NCI-H1092 (cell line): ENCODE results near the gene SETX.
"Not testable (repeated sequence)": the region's sequence is repeated elsewhere in the genome, so short reads cannot be mapped to it uniquely, and the experiment has no call there.

ENCODE experiments used
- DNase-seq: peaks from one replicate; lab custom pipeline; 2025; lab: John Stamatoyannopoulos, UW

The SETX gene

DNA sequence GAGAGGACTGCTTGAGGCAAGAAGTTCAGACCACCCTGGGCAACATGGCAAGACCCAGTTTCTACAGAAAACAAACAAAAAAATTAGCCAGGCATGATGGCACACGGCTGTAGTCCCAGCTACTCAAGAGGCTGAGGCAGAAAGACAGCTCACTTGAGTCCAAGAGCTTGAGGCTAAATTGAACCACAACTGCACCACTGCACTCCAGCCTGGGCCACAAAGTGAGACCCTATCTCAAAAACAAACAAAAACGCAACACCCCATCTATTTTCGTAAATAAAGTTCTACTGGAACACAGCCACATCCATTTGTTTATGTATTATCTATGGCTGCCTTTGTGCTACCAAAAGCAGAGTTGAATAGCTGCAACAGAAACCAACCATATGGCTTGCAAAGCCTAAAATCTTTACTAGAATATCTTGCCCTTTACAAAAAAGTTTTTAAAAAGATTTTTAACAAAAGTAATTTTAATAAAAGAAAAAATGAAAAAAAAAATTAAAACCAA, 67.5 kb downstream of the SETX start:
- DNase-seq = no peak

GRCh38 chr9:132283863-132284262, 70.9 kb downstream of the SETX start:
- DNase-seq = no peak

GRCh38 chr9:132283165-132283564, 71.6 kb downstream of the SETX start:
- DNase-seq = no peak

DNA sequence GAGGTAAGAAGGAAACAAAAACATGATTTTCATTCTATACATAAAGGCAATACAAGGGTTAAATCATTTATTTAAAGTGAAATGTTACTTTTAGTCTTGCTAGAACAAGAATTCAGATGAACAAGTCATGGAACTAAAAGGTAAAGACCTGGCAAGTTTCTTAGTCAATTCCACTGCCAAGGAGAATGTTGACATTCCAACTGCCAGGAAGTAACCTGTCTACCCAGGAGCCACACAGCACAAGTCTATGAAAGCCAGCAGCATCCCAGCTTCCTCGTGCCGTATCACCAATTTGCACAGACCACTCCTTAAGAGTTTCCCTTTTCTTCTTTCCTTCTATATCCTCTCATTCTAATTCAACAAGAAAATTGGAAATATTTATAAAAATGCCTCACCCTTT, 79.9 kb downstream of the SETX start:
- DNase-seq = no peak

- DNase-seq = not testable (repeated sequence)
These were observed 84.9 kb downstream of the SETX start for GRCh38 chr9:132269704-132270516.

- peak; percentile 26 for DNase-seq
These were observed 85.9 kb downstream of the SETX start for GRCh38 chr9:132268725-132269352.

- DNase-seq = no peak
These were observed 87.1 kb downstream of the SETX start for GRCh38 chr9:132267660-132268059.

GRCh38 chr9:132266017-132266416, 88.8 kb downstream of the SETX start:
- DNase-seq = no peak

GRCh38 chr9:132260846-132261245, 93.9 kb downstream of the SETX start:
- no peak for DNase-seq

GRCh38 chr9:132250324-132251262, 104.2 kb downstream of the SETX start:
- no peak for DNase-seq

- no peak for DNase-seq
These were observed 105.1 kb downstream of the SETX start for GRCh38 chr9:132249690-132250089.

GRCh38 chr9:132249123-132249522, 105.7 kb downstream of the SETX start:
- peak; percentile 83 for DNase-seq

- no peak for DNase-seq
These were observed 106.8 kb downstream of the SETX start for GRCh38 chr9:132247942-132248341.

GRCh38 chr9:132245465-132245864, 109.3 kb downstream of the SETX start:
- no peak for DNase-seq

DNA sequence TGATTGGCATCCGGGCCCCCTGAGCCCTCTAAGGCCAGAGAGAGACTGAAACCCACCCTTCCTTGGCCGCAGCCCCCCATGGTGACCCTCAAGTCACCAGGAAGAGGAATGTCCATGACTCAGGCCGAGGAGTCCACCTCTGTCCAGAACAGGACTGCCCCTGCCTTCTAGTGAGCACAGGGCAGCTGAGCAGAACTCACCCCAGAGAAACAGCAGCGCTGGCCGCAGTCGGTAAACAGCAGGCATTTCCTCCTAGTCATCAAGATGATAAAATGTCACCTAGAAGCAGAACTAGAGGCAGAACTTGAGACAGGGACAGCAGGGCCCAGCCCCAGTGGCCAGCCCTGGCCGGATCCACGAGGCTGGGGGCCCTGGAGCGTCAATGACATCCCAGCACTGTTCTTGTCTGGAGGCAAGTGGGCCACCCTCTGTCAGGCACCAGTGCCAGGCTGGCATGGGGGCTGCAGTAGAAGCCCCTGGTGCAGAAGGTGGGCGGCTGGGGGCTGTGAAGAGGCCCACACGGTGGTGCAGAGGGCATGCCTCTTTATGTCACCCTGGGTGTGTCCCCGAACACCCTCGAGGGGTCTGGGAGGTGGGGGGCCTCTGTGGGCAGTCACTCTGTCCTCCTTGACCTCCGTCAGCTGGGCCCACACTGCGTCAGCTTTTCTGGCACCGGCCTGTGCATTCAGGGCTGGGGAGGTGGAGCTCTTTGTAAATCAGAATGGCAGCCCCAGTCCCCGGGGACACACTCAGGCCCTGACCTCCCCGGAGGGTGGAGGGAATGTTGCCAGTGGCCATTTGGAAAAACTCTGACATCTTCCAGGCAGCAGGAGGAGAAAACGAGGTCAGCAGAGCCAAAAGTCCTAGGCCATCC, 110.0 kb downstream of the SETX start:
- DNase-seq = no peak

GRCh38 chr9:132243156-132244074, 111.4 kb downstream of the SETX start:
- DNase-seq = no peak

GRCh38 chr9:132242621-132243155, 112.1 kb downstream of the SETX start:
- DNase-seq = no peak

DNA sequence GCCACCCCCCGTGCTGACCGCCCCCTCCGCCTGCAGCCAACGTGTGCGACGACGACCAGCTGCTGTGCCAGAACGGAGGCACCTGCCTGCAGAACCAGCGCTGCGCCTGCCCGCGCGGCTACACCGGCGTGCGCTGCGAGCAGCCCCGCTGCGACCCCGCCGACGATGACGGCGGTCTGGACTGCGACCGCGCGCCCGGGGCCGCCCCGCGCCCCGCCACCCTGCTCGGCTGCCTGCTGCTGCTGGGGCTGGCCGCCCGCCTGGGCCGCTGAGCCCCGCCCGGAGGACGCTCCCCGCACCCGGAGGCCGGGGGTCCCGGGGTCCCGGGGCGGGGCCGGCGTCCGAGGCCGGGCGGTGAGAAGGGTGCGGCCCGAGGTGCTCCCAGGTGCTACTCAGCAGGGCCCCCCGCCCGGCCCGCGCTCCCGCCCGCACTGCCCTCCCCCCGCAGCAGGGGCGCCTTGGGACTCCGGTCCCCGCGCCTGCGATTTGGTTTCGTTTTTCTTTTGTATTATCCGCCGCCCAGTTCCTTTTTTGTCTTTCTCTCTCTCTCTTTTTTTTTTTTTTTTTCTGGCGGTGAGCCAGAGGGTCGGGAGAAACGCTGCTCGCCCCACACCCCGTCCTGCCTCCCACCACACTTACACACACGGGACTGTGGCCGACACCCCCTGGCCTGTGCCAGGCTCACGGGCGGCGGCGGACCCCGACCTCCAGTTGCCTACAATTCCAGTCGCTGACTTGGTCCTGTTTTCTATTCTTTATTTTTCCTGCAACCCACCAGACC, 112.8 kb downstream of the SETX start:
- DNase-seq = no peak

DNA sequence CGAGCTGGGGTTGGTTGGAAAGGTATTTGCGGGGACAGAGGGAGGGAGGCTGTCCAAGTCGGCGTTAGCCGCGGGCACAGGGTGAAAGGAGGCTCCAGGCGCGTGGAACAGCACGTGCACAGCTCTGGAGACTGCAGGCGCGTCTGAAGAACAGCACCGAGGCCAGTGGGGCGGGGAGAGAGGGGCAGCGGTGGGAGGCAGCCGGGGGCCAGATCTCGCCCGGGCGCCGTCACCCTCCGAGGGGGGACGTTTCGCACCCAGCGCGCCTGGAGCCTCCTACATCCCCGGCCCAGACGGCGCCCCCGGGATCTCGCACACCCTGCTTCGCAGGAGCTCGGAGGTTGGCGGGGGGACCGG, 113.3 kb downstream of the SETX start:
- no peak for DNase-seq
